BLaER1 (cell line): ENCODE results near the gene PARD3.

Experiments used
- H3K27ac ChIP-seq: shearing (Covaris generic); formaldehyde crosslinking; 2 replicates; pipeline ENCODE4 v1.8.1; 2022
- H3K27me3 ChIP-seq: shearing (Covaris generic); formaldehyde crosslinking; 2 replicates; pipeline ENCODE4 v1.8.1; 2022
- H3K36me3 ChIP-seq: shearing (Covaris generic); formaldehyde crosslinking; 2 replicates; pipeline ENCODE4 v1.8.1; 2022
- H3K4me1 ChIP-seq: shearing (Covaris generic); formaldehyde crosslinking; 2 replicates; pipeline ENCODE4 v1.8.1; 2022
- H3K4me2 ChIP-seq: shearing (Covaris generic); formaldehyde crosslinking; 2 replicates; pipeline ENCODE4 v1.8.1; 2022
- H3K4me3 ChIP-seq: shearing (Covaris generic); formaldehyde crosslinking; 2 replicates; pipeline ENCODE4 v1.8.1; 2022
- H3K9ac ChIP-seq: shearing (Covaris generic); formaldehyde crosslinking; 2 replicates; pipeline ENCODE4 v1.8.1; 2022
- H3K9me3 ChIP-seq: shearing (Covaris generic); formaldehyde crosslinking; 2 replicates; pipeline ENCODE4 v1.8.1; 2022
- H4K20me1 ChIP-seq: shearing (Covaris generic); formaldehyde crosslinking; 2 replicates; pipeline ENCODE4 v1.8.1; 2022
- Cebpa-rat ChIP-seq: shearing (Covaris generic); IDR thresholded peaks from 2 replicates; pipeline ENCODE4 v1.8.1; 2022

PARD3 gene

DNA sequence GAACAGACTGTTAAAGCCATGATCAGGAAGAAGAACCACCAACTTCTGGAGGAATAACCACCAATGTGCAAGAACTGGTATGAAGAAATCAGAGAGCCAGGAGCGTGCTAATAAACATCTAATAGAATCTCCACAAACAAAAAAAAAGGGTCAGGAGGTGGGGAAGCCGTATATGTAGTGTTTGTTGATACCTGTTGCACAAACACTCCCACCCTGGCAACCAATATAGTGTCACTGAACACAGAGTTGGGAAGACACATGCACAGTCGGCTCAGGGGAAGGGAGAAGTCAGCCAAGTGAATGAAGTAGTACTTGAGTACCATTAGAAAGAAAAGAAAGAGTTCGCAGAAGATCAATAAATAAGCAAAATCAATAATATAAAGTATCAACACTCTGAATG is 400.1 kb downstream of the PARD3 start:
- TF ChIP-seq Cebpa-rat: no peak
- no peaks in the 10 kb centered on the region for H4K20me1 ChIP-seq
- no peak overlapping the region for H3K9ac ChIP-seq
- H3K4me2 ChIP-seq: no peak overlapping the region
- no peak overlapping the region for H3K4me3 ChIP-seq
- H3K27ac ChIP-seq: no peak overlapping the region
- no peaks in the 10 kb centered on the region for H3K9me3 ChIP-seq
- H3K4me1 ChIP-seq: no peaks in the 10 kb centered on the region
- H3K36me3 ChIP-seq: no peaks in the 10 kb centered on the region
- no peaks in the 10 kb centered on the region for H3K27me3 ChIP-seq

GRCh38 chr10:34413756-34414587 is 401.1 kb downstream of the PARD3 start:
- H3K4me3 ChIP-seq: no peak overlapping the region
- H3K9ac ChIP-seq: no peak overlapping the region
- H3K36me3 ChIP-seq: no peaks in the 10 kb centered on the region
- no peaks in the 10 kb centered on the region for H3K9me3 ChIP-seq
- H3K4me2 ChIP-seq: no peak overlapping the region
- H3K27ac ChIP-seq: no peak overlapping the region
- H3K27me3 ChIP-seq: no peaks in the 10 kb centered on the region
- no peak for TF ChIP-seq Cebpa-rat
- H3K4me1 ChIP-seq: no peaks in the 10 kb centered on the region
- H4K20me1 ChIP-seq: no peaks in the 10 kb centered on the region

DNA sequence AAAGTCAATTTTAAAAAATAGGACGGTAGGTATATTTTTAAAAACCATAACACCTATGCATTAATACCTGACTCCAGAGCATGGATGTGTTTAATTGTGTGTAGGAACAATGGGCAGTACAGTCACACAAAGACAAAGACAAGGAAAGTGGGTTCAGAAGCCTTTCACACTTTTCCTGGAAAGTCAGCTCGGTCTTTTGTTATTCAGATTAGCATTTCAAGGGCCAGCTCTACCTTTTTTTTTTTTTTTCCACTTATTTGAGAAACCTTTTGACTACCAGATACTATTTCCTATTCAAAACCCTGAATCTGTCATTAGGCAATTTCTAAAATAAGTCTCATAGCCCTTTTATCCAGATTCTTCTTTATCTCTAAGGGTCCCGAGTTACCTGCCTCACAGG is 401.9 kb downstream of the PARD3 start:
- no peak overlapping the region for H3K27ac ChIP-seq

DNA sequence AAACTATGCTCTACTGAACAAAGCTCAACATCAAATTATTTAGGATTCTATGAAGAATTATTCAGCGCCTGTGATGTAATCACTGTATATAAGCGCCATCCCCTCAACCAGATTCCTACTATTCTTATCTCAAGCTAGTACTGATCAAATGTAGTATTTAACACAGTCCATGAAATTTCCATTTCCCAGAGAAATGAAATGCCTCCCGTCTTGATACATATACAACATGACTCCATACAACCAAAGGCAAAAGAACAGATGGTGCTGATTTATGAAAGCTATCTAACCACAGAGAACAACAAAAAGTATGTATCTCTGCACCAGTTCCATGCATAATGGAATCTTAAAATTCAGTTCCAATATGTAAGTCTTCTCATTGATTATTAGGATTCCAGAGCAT is 406.1 kb downstream of the PARD3 start:
- Histone ChIP-seq H3K36me3 (no peaks in the 10 kb centered on the region), H3K4me1 (peaks cover 9% of the 10 kb centered on the region), H3K27me3 (no peaks in the 10 kb centered on the region), H3K4me3 (no peak overlapping the region), H3K9me3 (no peaks in the 10 kb centered on the region), H3K9ac (no peak overlapping the region), H4K20me1 (no peaks in the 10 kb centered on the region), H3K4me2 (no peak overlapping the region), H3K27ac (no peak overlapping the region)
- no peak for TF ChIP-seq Cebpa-rat

More for the DNA sequence above, 401.9 kb downstream of the PARD3 start:
- Histone ChIP-seq H4K20me1 (no peaks in the 10 kb centered on the region), H3K9me3 (no peaks in the 10 kb centered on the region), H3K4me1 (no peaks in the 10 kb centered on the region), H3K27me3 (no peaks in the 10 kb centered on the region), H3K4me3 (no peak overlapping the region), H3K36me3 (no peaks in the 10 kb centered on the region), H3K4me2 (no peak overlapping the region), H3K9ac (no peak overlapping the region)
- no peak for TF ChIP-seq Cebpa-rat

DNA sequence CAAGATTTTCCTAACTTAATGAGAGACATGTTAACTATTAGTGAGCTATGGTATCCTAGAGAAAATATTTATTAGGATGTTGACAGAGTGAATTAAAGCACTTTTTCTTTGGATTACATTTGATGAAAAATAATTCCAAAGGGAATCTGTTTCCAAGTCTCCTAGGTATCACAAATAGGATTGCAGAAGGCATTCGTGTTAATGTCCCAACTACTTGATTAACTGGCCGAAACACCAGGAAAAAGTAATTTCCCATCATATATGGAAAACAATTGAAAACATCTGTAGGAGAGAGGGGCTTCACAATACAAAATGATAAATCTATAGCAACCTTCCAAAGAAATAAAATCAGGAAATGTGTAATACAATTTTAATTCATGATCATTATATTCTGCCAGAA is 406.7 kb downstream of the PARD3 start:
- no peak overlapping the region for H3K4me2 ChIP-seq
- H3K4me1 ChIP-seq: peaks cover 9% of the 10 kb centered on the region
- H3K9ac ChIP-seq: no peak overlapping the region
- no peak overlapping the region for H3K27ac ChIP-seq
- H3K36me3 ChIP-seq: no peaks in the 10 kb centered on the region
- H3K27me3 ChIP-seq: no peaks in the 10 kb centered on the region
- H3K4me3 ChIP-seq: no peak overlapping the region
- no peaks in the 10 kb centered on the region for H3K9me3 ChIP-seq
- H4K20me1 ChIP-seq: no peaks in the 10 kb centered on the region
- no peak for TF ChIP-seq Cebpa-rat

DNA sequence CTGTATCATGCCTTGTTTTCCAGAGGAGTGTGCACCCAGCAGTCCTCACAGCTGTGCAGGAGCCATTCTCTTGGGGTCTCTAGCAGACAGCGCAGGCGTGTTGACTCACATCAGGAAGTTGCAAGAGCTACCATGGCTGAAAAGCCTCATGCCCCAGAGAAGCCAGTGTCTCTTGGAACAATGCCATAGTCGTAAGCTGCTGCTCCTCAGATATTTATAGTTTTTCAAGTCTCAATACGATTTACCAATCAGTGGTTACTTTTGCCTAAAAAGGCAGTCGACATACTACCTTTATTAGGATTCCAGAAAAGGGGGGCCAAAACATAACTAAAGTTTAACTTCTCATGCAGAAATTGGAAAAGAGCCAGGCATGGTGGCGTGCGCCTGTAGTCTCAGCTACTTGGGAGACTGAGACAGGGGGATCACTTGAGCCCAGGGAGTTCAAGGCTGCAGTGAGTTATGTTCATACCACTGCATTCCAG is 407.7 kb downstream of the PARD3 start:
- no peaks in the 10 kb centered on the region for H3K36me3 ChIP-seq
- peak overlapping the region; percentile 20 for H3K4me2 ChIP-seq
- peak overlapping the region; percentile 15; the same call in 1 of the 2 replicates for H3K27ac ChIP-seq

GRCh38 chr10:34406463-34407323 is 408.4 kb downstream of the PARD3 start:
- TF ChIP-seq Cebpa-rat: no peak
- Histone ChIP-seq H3K9me3 (no peaks in the 10 kb centered on the region), H3K27ac (peak overlapping the region; percentile 15; the same call in 1 of the 2 replicates), H3K4me3 (no peak overlapping the region), H4K20me1 (no peaks in the 10 kb centered on the region), H3K9ac (no peak overlapping the region), H3K27me3 (no peaks in the 10 kb centered on the region), H3K36me3 (no peaks in the 10 kb centered on the region), H3K4me2 (peak overlapping the region; percentile 20), H3K4me1 (peaks cover 9% of the 10 kb centered on the region)

More for the DNA sequence above, 407.7 kb downstream of the PARD3 start:
- Histone ChIP-seq H4K20me1 (no peaks in the 10 kb centered on the region), H3K27me3 (no peaks in the 10 kb centered on the region), H3K4me3 (no peak overlapping the region), H3K9ac (no peak overlapping the region), H3K9me3 (no peaks in the 10 kb centered on the region), H3K4me1 (peaks cover 9% of the 10 kb centered on the region)
- no peak for TF ChIP-seq Cebpa-rat

DNA sequence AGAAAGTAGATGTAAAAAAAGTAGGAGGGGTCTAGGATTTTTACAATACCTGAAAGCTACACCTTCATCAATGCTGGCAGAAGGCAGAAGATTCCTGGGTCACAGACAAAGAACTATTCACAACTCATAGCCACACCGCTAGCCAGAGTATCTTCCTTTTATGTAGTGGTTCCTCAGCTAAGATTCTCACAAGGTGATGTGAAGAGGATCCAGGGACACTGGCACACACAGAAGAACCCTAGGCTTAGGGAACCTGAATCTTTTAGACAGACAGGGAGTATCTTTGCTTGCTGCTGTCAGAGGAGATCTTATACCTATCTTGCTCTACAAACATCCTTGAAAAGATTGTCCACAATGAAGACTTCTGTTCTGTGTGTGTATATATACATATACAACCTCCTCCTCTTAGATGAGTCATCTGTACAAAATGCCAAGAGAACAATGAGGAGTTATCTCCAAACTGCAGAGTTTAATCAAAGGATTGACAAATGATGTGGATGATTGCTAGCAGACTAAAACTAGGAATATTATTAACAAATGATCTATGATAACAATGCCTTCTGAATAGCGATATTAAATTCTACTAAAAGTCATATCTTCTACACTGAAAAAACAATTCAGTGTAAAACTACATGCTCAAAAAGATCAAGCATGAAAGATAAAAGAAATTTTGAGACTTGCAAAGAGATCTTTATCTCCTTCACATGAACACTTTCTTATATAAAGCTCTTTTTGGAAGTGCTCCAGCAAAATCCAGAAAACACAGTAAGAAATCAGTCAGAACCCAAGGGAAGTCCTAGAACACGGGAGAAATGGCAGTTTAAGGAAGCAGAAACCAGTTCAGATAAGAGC is 409.3 kb downstream of the PARD3 start:
- TF ChIP-seq Cebpa-rat: no peak
- Histone ChIP-seq H3K36me3 (no peaks in the 10 kb centered on the region), H4K20me1 (no peaks in the 10 kb centered on the region), H3K27ac (no peak overlapping the region), H3K4me2 (no peak overlapping the region), H3K4me3 (no peak overlapping the region), H3K9me3 (no peaks in the 10 kb centered on the region), H3K4me1 (peaks cover 9% of the 10 kb centered on the region), H3K9ac (no peak overlapping the region), H3K27me3 (no peaks in the 10 kb centered on the region)

GRCh38 chr10:34403512-34403911 is 411.6 kb downstream of the PARD3 start:
- Histone ChIP-seq H3K4me2 (no peak overlapping the region), H3K27me3 (no peaks in the 10 kb centered on the region), H3K9ac (no peak overlapping the region), H3K4me3 (no peak overlapping the region), H3K36me3 (0 out of 2 replicates have a peak, but pooled peaks cover 5% of the 10 kb centered on the region), H3K9me3 (no peaks in the 10 kb centered on the region), H3K27ac (no peak overlapping the region), H4K20me1 (no peaks in the 10 kb centered on the region), H3K4me1 (peaks cover 9% of the 10 kb centered on the region)
- no peak for TF ChIP-seq Cebpa-rat
